ENCODE data around the gene TOLLIP. TPM values are rescaled to one million over a fixed set of nuclear protein-coding genes. Genes with fewer than 3 reads are reported as not detected.

Gene TOLLIP
- total and polyA plus RNA-seq, 2 of the 4 experiments (the other 2 are of a cell fraction): 19.7 to 42.9 TPM

DNA sequence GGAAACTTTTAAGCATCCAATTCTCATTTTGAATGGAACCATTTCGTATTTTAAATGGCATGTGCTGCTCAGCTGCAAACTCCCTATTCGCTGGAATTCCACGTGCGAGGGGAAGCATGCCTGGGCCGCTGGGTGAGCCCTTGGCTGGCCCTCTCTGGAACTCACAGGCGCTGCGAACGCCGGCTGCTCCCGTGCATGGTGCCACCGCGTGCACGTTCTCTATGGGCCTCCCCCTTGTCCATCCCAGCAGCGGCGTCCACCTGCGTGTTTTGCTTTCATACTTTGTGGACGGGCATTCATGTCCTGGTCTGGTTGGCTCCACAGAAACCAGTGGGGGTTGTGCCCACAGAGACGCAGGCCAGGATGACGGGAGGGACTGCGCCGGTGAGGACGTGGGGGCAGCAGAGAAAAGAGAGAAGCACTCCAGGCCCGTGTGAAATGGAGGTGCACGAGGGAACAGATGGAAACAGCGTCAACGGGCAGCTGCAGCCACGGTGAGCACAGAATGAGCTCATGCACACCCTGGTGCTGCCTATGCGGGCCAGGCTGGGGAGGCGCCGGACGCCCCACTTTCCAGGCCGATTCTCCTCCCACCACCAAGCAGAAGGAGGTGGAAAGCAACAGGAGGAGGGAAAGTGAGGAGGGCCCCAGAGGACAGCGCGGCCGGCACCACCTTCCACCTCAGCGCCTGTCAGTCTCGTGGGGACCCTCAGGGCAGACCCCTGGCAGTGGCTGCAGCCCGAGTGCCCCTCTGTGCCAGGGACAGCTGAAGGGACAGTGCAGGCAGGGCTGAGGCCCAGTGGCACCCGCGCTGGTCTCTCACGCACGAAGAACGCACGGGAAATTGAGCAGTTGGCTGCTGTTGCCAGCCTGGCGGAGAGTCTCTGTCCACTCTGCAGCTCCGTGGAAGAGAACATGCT, 29.1 kb downstream of the TOLLIP start:
- H3K9me1 ChIP-seq (ENCODE audit: insufficient read depth, low read length): 0 out of 2 replicates have a peak, but pooled peaks cover 3% of the 10 kb centered on the region
- in situ Hi-C loops (cut with MboI; ENCODE audit: low sequenced_read_pairs) (no loop called here), dilution Hi-C loops (cut with HindIII; ENCODE audit: low sequenced_read_pairs, unreplicated experiment) (no loop called here), intact Hi-C loops (cut with micrococcal nuclease) (no loop called here)
- no peak overlapping the region for H2BK5ac ChIP-seq (ENCODE audit: low read depth, low read length, poor library complexity, severe bottlenecking)
- H3K9ac ChIP-seq (ENCODE audit: low read depth, low read length): no peak overlapping the region
- no peak overlapping the region for H3K14ac ChIP-seq (replicated peaks; ENCODE audit: low read depth, low read length)
- no peak overlapping the region for H3K56ac ChIP-seq (ENCODE audit: extremely low read depth, insufficient read depth, low read length)
- H2AK5ac ChIP-seq (ENCODE audit: low read depth, low read length): no peak overlapping the region
- H2BK120ac ChIP-seq (ENCODE audit: low read depth, low read length): no peak overlapping the region
- H3K18ac ChIP-seq (ENCODE audit: low read depth, low read length): no peak overlapping the region
- DNase-seq: no peak
- 0 out of 2 replicates have a peak, but pooled peaks cover 13% of the 10 kb centered on the region for H4K20me1 ChIP-seq (ENCODE audit: insufficient read depth, low read length)
- peaks cover 0 to 8% of the 10 kb centered on the region in 2 experiments; a peak in 1 of 4 replicates for H3K79me1 ChIP-seq (ENCODE audit: low read depth in 1 of 2, low read length in 2 of 2)
- H3K4me2 ChIP-seq (ENCODE audit: low read depth, low read length): no peak overlapping the region
- no peaks in the 10 kb centered on the region for H3K27me3 ChIP-seq (ENCODE audit: control insufficient read depth, insufficient read depth, low read length)
- ChIA-PET CTCF (no interaction called here), POLR2A (ENCODE audit: unreplicated experiment) (no interaction called here)
- no peak overlapping the region for H4K8ac ChIP-seq (ENCODE audit: low read depth in 2 of 2, low read length in 2 of 2)
- no peak overlapping the region for H2BK15ac ChIP-seq (ENCODE audit: low read depth, low read length)
- H2AFZ ChIP-seq (replicated peaks; ENCODE audit: low read length, poor library complexity): no peak overlapping the region
- no peak for ATAC-seq (ENCODE audit: low read depth)
- H3K27ac ChIP-seq (ENCODE audit: insufficient read depth, low read length): no peak overlapping the region
- peak overlapping the region; percentile 78 for H2AK9ac ChIP-seq (replicated peaks; ENCODE audit: low read depth, low read length, poor library complexity)
- no peak overlapping the region for H4K91ac ChIP-seq (ENCODE audit: insufficient read depth, low read depth, low read length)
- no TSS peak for BruUV-seq (replicated peaks)
- H2BK20ac ChIP-seq (ENCODE audit: low read depth, low read length): no peak overlapping the region
- H3K23ac ChIP-seq (ENCODE audit: low read depth, low read length): no peak overlapping the region
- no peak overlapping the region for H3K4me3 ChIP-seq (ENCODE audit: insufficient read depth, low read depth, low read length)
- WGBS, 2 experiments (ENCODE audit: extremely low coverage in 2 of 2, insufficient read length in 1 of 2): 96% methylated on average over 22 of the region's 46 CpGs; no CpG with 5 or more reads in 1 of the 2 experiments
- no peaks in the 10 kb centered on the region for H3K9me3 ChIP-seq (ENCODE audit: control insufficient read depth, insufficient read depth, low read length)
- H3K4me1 ChIP-seq (ENCODE audit: control insufficient read depth, insufficient read depth, low read length): no peaks in the 10 kb centered on the region
- H4K5ac ChIP-seq (ENCODE audit: low read depth, low read length): no peak overlapping the region
- peaks cover 59% of the 10 kb centered on the region for H3K36me3 ChIP-seq (ENCODE audit: control insufficient read depth, insufficient read depth, low read length)
- H3K4ac ChIP-seq (ENCODE audit: low read depth, low read length): no peak overlapping the region
- no peak for TF ChIP-seq NFE2L2 (IDR thresholded peaks at IDR 0.05; ENCODE audit: low read depth, low read length)
- no peak for TF ChIP-seq SMC3 (IDR thresholded peaks at IDR 0.05; ENCODE audit: low read depth, low read length)
- TF ChIP-seq MAFK (IDR thresholded peaks at IDR 0.05; ENCODE audit: low read depth, low read length): no peak
- no peak for TF ChIP-seq CHD1 (IDR thresholded peaks at IDR 0.05; ENCODE audit: low read depth, low read length)
- TF ChIP-seq, protein P1, sequence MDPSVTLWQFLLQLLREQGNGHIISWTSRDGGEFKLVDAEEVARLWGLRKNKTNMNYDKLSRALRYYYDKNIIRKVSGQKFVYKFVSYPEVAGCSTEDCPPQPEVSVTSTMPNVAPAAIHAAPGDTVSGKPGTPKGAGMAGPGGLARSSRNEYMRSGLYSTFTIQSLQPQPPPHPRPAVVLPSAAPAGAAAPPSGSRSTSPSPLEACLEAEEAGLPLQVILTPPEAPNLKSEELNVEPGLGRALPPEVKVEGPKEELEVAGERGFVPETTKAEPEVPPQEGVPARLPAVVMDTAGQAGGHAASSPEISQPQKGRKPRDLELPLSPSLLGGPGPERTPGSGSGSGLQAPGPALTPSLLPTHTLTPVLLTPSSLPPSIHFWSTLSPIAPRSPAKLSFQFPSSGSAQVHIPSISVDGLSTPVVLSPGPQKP (IDR thresholded peaks at IDR 0.05; ENCODE audit: borderline replicate concordance, low read depth, low read length): no peak
- no peak for TF ChIP-seq CEBPB (IDR thresholded peaks at IDR 0.05; ENCODE audit: low read depth, low read length)
- no peak for TF ChIP-seq FOS (IDR thresholded peaks at IDR 0.05; ENCODE audit: low read depth, low read length)
- no peak for TF ChIP-seq RAD21 (IDR thresholded peaks at IDR 0.05; ENCODE audit: low read length)
- TF ChIP-seq, protein P2, sequence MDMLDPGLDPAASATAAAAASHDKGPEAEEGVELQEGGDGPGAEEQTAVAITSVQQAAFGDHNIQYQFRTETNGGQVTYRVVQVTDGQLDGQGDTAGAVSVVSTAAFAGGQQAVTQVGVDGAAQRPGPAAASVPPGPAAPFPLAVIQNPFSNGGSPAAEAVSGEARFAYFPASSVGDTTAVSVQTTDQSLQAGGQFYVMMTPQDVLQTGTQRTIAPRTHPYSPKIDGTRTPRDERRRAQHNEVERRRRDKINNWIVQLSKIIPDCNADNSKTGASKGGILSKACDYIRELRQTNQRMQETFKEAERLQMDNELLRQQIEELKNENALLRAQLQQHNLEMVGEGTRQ (IDR thresholded peaks at IDR 0.05; ENCODE audit: low read depth, low read length): no peak
- no peak for TF ChIP-seq POLR2A (IDR thresholded peaks at IDR 0.05; ENCODE audit: low read depth, low read length)
- TF ChIP-seq RCOR1 (IDR thresholded peaks at IDR 0.05; ENCODE audit: insufficient replicate concordance, low read length): no peak
- no peak for TF ChIP-seq BHLHE40 (IDR thresholded peaks at IDR 0.05; ENCODE audit: low read depth, low read length)
- no peak for TF ChIP-seq RFX5 (IDR thresholded peaks at IDR 0.05; ENCODE audit: low read depth, low read length)
- TF ChIP-seq MAZ (IDR thresholded peaks at IDR 0.05; ENCODE audit: borderline replicate concordance, low read depth, low read length): no peak
- TF ChIP-seq, protein P3, sequence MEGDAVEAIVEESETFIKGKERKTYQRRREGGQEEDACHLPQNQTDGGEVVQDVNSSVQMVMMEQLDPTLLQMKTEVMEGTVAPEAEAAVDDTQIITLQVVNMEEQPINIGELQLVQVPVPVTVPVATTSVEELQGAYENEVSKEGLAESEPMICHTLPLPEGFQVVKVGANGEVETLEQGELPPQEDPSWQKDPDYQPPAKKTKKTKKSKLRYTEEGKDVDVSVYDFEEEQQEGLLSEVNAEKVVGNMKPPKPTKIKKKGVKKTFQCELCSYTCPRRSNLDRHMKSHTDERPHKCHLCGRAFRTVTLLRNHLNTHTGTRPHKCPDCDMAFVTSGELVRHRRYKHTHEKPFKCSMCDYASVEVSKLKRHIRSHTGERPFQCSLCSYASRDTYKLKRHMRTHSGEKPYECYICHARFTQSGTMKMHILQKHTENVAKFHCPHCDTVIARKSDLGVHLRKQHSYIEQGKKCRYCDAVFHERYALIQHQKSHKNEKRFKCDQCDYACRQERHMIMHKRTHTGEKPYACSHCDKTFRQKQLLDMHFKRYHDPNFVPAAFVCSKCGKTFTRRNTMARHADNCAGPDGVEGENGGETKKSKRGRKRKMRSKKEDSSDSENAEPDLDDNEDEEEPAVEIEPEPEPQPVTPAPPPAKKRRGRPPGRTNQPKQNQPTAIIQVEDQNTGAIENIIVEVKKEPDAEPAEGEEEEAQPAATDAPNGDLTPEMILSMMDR (conservative IDR thresholded peaks at IDR 0.05; ENCODE audit: low read depth, low read length): no peak

Data from IMR-90 (cell line).